Esophagus (tissue), 2 donors: ENCODE results near the gene LYPLA2. TPM values are rescaled to one million over a fixed set of nuclear protein-coding genes. Genes with fewer than 3 reads are reported as not detected.
A peak's percentile ranks its signal among the peaks of the same experiment; 100 is the strongest.
"Not testable (repeated sequence)": the region's sequence is repeated elsewhere in the genome, so short reads cannot be mapped to it uniquely, and the experiment has no call there.

Source experiments
- H3K27ac ChIP-seq, 2 donors: one replicate each; pipeline ENCODE4 v1.5.1; 2013; ENCODE audit warnings: low read depth in 2 of 2, mild to moderate bottlenecking in 2 of 2, inconsistent platforms in 1 of 2, low read length in 1 of 2, moderate library complexity in 1 of 2
- H3K27me3 ChIP-seq, 2 donors: one replicate each; pipeline ENCODE4 v1.6.1; 2013; ENCODE audit warnings: low read length in 2 of 2, control low read depth in 1 of 2, mild to moderate bottlenecking in 1 of 2; ENCODE audit not compliant: insufficient read depth in 2 of 2, control insufficient read depth in 1 of 2
- H3K36me3 ChIP-seq, 2 donors: one replicate each; pipeline ENCODE4 v1.6.1; 2013; ENCODE audit warnings: low read length in 1 of 2; ENCODE audit not compliant: control insufficient read depth in 2 of 2, insufficient read depth in 2 of 2
- H3K4me1 ChIP-seq, 2 donors: one replicate each; pipeline ENCODE4 v1.6.1; 2013; ENCODE audit warnings: low read length in 1 of 2; ENCODE audit not compliant: control insufficient read depth in 2 of 2, insufficient read depth in 2 of 2
- H3K4me3 ChIP-seq, 2 donors: one replicate each; pipeline ENCODE4 v1.5.1; 2013; ENCODE audit warnings: low read length in 2 of 2, mild to moderate bottlenecking in 2 of 2, low read depth in 1 of 2, moderate library complexity in 1 of 2
- H3K9me3 ChIP-seq, 2 donors: one replicate each; pipeline ENCODE4 v1.6.1; 2013; ENCODE audit warnings: mild to moderate bottlenecking in 2 of 2, low read depth in 1 of 2, low read length in 1 of 2, moderate library complexity in 1 of 2; ENCODE audit not compliant: control insufficient read depth in 2 of 2, insufficient read depth in 1 of 2
- WGBS, 2 donors: extraction: QIAGEN DNeasy Blood & Tissue Kit; methylation state at CpG; one replicate each; pipeline ENCODE4 v1.1.7; 2013; 5-methylcytosine and 5-hydroxymethylcytosine counted together
- polyA plus RNA-seq, 2 donors: library from polyadenylated mRNA; stranded (reverse); fragments of 200-250 nt; gene quantifications; one replicate each; pipeline ENCODE4 v1.2.3, GENCODE V29; 2013
- donor health status: healthy with polysubstance abuse.
- donor health status: Bipolar disorder and iron deficiency.

LYPLA2 gene
- polyA plus RNA-seq, 2 donors, result 44.4 to 63.7 TPM

DNA sequence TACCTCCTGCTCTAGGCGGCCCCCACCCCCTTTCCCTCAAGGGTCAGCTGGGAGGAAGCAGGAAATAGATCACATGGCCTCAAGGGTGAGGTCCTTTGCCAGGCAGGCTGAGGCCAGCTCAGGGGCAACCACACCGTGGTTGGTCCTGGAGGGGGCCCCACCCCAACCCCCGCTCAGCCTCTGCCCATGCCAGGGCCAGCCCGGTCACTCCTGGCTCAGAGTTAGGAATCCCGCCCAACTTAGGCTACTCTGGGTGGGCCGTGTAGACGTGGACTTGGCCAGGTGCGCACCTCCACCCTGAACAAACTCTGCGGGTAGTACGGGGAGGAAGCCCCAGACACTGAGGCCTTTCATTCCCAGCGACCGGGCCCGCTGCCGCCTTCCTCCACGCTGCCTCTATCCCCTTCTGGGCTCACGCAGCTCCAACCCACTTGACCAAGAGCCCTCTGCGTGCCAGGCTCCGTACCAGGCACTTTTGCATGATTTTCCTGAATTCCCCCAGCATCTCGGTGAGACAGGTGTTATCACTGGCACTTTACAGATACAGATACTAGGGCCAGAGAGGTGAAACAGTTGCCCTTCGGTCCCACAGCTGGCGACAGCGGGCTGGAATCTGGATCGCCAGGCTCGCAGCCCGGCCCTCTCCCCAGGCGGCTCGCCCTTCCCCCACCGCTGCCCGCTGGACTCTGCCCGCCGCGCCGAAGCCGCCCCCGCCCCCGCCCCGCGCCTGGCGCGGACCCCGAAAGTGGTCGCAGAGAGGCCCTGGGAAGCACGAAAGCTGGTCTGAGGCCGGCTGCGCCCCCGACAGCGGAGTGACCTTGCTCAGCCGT lies 8.8 kb downstream of the LYPLA2 start:
- peak overlapping the region; percentile 65 to 72 for H3K4me3 ChIP-seq
- peak overlapping the region; percentile 88 to 93 for H3K27ac ChIP-seq
- no peaks in the 10 kb centered on the region for H3K27me3 ChIP-seq
- 1 to 3% methylated on average over 48 of the region's 48 CpGs for WGBS, 2 donors
- no peaks in the 10 kb centered on the region for H3K9me3 ChIP-seq
- peaks cover 11 to 23% of the 10 kb centered on the region in 2 donors for H3K36me3 ChIP-seq
- H3K4me1 ChIP-seq, result peaks cover 0 to 15% of the 10 kb centered on the region in 2 donors

DNA sequence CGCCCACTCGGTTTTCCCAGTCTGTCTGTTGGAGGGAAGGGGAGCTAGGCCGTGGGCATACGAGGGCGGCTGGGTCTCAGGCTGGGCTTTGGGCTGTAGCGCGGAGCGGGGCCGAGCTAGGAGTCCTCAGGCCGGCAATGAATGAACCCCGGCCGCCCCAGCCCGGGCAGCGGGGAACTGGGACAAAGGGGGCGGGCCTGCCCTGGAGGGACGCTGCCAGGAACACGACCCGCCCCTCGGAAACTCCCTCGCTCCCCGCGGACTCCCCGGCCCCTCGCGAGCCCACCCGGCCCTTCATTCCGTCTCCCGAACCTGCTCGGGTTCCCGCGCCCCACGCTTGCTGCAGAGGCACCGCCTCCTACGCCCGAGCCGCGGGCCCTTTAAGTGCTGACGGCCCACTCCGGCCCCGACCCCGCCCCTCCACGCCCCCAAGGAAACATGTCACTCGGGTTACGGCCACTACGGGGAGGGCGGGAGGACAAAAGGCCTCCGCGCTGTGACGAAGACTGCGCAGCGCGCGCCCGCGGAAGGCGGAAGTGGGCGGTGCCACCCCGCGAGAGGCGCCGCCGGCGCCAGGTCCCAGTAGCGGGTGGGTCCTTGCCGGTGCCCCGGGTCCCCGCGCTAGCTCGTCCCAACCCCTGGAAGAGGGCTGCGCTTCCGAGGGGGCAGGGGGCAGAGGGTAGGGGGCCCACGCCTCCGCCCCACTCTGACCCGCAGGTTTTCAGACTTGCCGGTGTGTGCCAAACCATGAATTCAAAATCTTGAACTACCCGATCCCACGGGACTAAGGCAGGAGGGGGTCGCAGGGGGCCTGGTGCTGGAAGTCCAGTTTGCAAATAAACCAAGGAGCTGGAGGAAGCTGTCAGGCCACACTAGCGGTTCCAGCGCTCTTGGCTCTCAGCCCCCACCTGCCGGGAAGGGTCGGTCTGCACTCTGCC lies 9.7 kb downstream of the LYPLA2 start, which contains the start of gene GALE:
Gene GALE (minus strand): TSS at position 355 of the 938 bp plus-strand sequence. CDS start 1,747 bp downstream, outside the sequence.
- Histone ChIP-seq H3K27ac (peak within 1 kb of the TSS; percentile 88 to 93), H3K4me1 (peaks cover 0 to 15% of the 10 kb centered on the region in 2 donors), H3K9me3 (no peaks in the 10 kb centered on the region), H3K27me3 (no peaks in the 10 kb centered on the region), H3K4me3 (peak within 1 kb of the TSS; percentile 65 to 72), H3K36me3 (peaks cover 10 to 23% of the 10 kb centered on the region in 2 donors)
- 0 to 1% methylated on average over 61 to 82 of the region's 82 CpGs for WGBS, 2 donors

DNA sequence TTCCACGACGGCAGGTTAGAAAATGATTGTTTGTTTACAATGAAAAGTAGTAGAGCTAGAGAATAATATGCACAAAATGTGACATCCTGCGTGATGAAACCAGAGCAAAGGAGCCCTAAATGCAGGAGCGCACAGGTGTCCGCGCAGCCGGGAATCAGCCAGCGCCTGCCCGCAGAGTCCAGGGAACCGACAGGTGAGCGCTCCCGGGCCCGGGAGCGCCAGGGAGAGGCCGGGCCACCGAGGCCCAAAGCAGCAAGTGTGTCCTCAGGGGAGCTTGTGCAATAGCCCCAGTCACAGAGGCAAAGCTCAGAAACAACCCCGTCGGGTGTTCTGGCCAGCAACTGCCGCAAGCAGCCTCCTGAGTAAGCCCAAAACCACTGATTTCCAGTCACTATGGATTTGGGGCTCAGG lies 10.4 kb downstream of the LYPLA2 start:
- H3K4me1 ChIP-seq, result peaks cover 0 to 15% of the 10 kb centered on the region in 2 donors
- peak overlapping the region; percentile 55 to 65 for H3K4me3 ChIP-seq
- no peaks in the 10 kb centered on the region for H3K27me3 ChIP-seq
- 15 to 24% methylated on average over 19 of the region's 19 CpGs for WGBS, 2 donors
- H3K27ac ChIP-seq, result peak overlapping the region; percentile 81 to 85
- H3K36me3 ChIP-seq, result peaks cover 7 to 18% of the 10 kb centered on the region in 2 donors
- no peaks in the 10 kb centered on the region for H3K9me3 ChIP-seq

DNA sequence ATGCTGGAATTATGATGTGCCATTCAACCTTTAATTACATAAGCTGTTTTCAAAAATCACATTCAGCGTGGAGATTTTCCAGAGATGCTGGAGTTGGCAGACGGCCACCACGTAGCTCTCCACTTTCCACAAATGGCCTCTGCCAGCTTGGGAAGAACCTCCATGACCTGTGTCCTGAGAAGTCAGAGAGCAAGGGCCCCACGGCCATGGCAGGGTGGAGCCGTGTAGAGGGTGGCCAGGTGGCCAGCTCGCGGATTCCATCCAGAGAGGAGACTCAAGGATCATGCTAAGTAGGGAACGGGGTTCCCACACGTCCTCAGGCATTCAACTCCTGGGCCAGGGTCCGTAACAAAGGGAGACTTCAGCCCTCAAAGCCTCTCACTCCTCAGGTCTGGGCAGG lies 10.9 kb downstream of the LYPLA2 start:
- peaks cover 0 to 12% of the 10 kb centered on the region in 2 donors for H3K4me1 ChIP-seq
- no peak overlapping the region for H3K4me3 ChIP-seq
- H3K9me3 ChIP-seq, result no peaks in the 10 kb centered on the region
- peaks cover 8 to 12% of the 10 kb centered on the region in 2 donors for H3K36me3 ChIP-seq
- WGBS, 2 donors, result 58 to 62% methylated on average over 10 of the region's 10 CpGs
- H3K27ac ChIP-seq, result no peak overlapping the region
- H3K27me3 ChIP-seq, result no peaks in the 10 kb centered on the region

DNA sequence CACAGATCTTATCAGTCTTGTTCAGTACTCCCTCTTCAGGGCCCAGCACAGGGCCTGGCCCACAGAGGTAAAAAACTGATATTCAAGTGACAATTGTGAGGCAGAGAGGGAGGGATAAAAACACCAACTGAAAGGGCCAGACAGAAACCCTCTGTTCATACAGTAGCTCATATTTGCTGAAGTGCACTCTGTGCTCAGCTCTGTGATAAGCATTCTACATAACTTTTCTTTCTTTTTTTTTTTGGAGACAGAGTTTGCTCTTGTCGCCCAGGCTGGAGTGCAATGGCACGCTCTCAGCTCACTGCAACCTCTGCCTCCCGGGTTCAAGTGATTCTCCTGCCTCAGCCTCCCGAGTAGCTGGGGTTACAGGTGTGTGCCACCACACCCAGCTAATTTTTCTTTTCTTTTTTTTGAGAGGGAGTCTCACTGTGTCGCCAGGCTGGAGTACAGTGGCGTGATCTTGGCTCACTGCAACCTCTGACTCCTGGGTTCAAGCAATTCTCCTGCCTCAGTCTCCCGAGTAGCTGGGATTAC lies 11.9 kb downstream of the LYPLA2 start:
- not testable (repeated sequence) for H3K27me3 ChIP-seq, H3K9me3 ChIP-seq, H3K4me3 ChIP-seq, H3K27ac ChIP-seq, H3K36me3 ChIP-seq
- H3K4me1 ChIP-seq, result peaks cover 0 to 10% of the 10 kb centered on the region in 2 donors
- WGBS, 2 donors, result 92 to 95% methylated on average over 7 of the region's 7 CpGs

DNA sequence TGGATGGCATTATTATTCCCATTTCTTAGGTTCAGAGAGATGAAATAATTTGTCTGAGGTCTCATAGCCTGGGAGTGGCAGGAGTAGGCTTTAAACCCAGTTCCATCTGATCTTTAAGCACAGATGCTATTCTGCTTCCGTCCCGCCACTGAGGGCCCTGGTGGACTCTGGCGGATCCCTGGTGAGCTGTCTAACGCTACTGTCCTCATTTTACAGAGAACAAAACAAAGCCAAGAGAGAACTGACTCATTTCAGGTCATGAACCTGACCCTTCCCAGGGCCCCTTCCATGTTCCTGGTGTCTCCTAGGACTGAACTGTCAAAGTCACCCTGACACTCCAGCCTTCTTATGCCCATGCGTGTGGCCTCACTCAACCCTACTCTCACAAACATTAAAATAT lies 12.7 kb downstream of the LYPLA2 start:
- Histone ChIP-seq H3K9me3 (no peaks in the 10 kb centered on the region), H3K36me3 (peaks cover 3 to 7% of the 10 kb centered on the region in 2 donors), H3K4me3 (no peak overlapping the region), H3K4me1 (peaks cover 0 to 9% of the 10 kb centered on the region in 2 donors), H3K27me3 (no peaks in the 10 kb centered on the region), H3K27ac (no peak overlapping the region)
- WGBS, 2 donors, result 95 to 96% methylated on average over 5 of the region's 5 CpGs

DNA sequence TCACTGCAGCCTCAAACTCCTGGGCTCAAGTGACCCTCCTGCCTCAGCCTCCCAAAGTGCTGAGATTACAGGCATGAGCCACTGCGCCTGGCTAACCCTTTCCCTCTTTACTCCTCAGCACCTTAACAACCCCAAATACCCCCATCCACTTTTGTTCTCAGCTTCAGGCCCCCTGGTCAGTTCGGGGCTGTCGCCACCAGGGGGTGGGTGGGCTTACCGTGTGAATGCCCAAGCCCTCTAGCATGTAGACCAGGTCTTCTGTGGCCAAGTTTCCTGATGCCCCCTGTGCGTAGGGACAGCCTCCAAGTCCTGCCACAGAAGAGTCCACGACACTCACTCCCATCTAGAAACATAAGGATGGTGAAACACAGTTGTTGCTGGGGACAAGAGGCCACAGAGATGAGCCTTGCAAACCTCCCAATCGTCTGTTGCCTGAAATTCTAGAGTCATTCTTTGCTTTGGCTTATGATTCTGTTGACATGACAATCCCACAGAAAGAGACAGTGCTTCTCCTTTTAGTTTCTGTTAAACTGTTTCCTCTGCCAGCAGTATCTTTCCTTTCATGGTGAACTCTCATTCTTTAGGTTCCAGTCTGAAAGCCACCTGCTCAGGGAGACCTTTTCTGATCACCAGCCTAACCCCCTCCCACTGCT lies 13.4 kb downstream of the LYPLA2 start:
- 77 to 78% methylated on average over 7 of the region's 7 CpGs for WGBS, 2 donors

DNA sequence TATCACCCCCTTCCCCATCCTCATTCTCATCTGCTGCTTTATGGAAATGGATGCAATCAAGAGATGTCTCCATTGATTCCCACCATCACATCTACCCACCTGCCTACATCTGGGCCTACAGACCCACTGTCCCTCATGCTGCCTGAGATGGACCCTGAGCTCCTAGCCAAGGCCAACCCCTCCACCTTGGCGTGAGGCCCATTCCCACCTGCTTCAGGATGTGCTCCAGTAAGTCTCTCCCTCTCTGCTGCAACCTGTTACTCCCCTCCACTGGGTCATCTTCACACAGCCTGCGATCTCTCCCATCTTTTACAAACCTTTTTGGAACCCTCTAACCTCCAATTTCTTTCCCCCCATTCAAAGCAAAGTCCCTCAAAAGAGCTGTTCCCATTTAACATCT lies 14.1 kb downstream of the LYPLA2 start:
- Histone ChIP-seq H3K9me3 (no peaks in the 10 kb centered on the region), H3K36me3 (peaks cover 3 to 7% of the 10 kb centered on the region in 2 donors), H3K27me3 (no peaks in the 10 kb centered on the region), H3K4me3 (no peak overlapping the region), H3K27ac (no peak overlapping the region), H3K4me1 (peaks cover 0 to 2% of the 10 kb centered on the region in 2 donors)
- WGBS, 2 donors, result 89 to 93% methylated on average over 2 of the region's 2 CpGs

More for the DNA sequence above, 13.4 kb downstream of the LYPLA2 start:
- Histone ChIP-seq H3K4me3 (no peak overlapping the region), H3K4me1 (peaks cover 0 to 7% of the 10 kb centered on the region in 2 donors), H3K27me3 (no peaks in the 10 kb centered on the region), H3K27ac (no peak overlapping the region), H3K36me3 (peaks cover 3 to 7% of the 10 kb centered on the region in 2 donors), H3K9me3 (no peaks in the 10 kb centered on the region)

DNA sequence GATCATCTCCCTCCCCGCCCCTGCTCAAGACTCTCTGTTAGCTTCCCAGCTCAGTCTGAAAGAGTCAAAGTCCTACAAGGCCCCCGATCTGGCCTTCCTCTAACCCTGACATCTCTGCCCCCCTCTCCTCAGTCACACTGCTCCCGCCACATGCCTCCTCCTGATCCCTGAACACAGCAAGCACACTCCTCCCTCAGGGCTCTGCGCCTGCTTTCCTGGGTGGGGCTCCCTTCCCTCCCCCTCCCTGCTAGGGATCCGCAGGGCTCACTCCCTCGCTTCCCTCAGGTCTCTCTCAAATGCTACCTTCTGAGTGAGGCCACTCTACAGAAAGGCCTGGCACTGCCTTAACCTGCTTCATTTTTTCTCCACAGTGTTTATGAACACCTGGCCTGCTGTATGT lies 15.3 kb downstream of the LYPLA2 start:
- H3K36me3 ChIP-seq, result peaks cover 3 to 12% of the 10 kb centered on the region in 2 donors
- 80 to 83% methylated on average over 6 of the region's 6 CpGs for WGBS, 2 donors
- no peak overlapping the region for H3K4me3 ChIP-seq
- no peaks in the 10 kb centered on the region for H3K9me3 ChIP-seq
- no peak overlapping the region for H3K27ac ChIP-seq
- H3K4me1 ChIP-seq, result peaks cover 0 to 6% of the 10 kb centered on the region in 2 donors
- H3K27me3 ChIP-seq, result no peaks in the 10 kb centered on the region
